KMS-11 (cell line): ENCODE results near the gene URB1.

Experiments
- H2AFZ ChIP-seq: fragments of 200-600 bp; sonication (generic); 2 replicates; pipeline ENCODE4 v1.6.1; 2016; ENCODE audit warnings: antibody characterized with exemption, mixed run types, low read depth
- H3K27ac ChIP-seq: fragments of 200-600 bp; sonication (generic); 2 replicates; pipeline ENCODE4 v1.6.1; 2016; ENCODE audit warnings: mild to moderate bottlenecking, mixed run types
- H3K27me3 ChIP-seq: fragments of 200-600 bp; sonication (generic); 2 replicates; pipeline ENCODE4 v1.6.1; 2017; ENCODE audit warnings: mild to moderate bottlenecking, low read depth, mixed run types, moderate library complexity; ENCODE audit not compliant: insufficient read depth
- H3K36me3 ChIP-seq: fragments of 200-600 bp; sonication (generic); 2 replicates; pipeline ENCODE4 v1.6.1; 2017; ENCODE audit warnings: mild to moderate bottlenecking, mixed run types; ENCODE audit not compliant: insufficient read depth
- H3K4me1 ChIP-seq: fragments of 200-600 bp; sonication (generic); 2 replicates; pipeline ENCODE4 v1.6.1; 2016; ENCODE audit warnings: mild to moderate bottlenecking, low read depth, mixed run types; ENCODE audit not compliant: poor library complexity, severe bottlenecking
- H3K4me2 ChIP-seq: fragments of 200-600 bp; sonication (generic); 2 replicates; pipeline ENCODE4 v1.7.0; 2016; ENCODE audit warnings: mild to moderate bottlenecking, mixed run types
- H3K4me3 ChIP-seq: fragments of 200-600 bp; sonication (generic); IDR thresholded peaks from 2 replicates; pipeline ENCODE4 v1.6.1; 2017; ENCODE audit warnings: low read depth, low read length, mixed read lengths; ENCODE audit not compliant: insufficient read depth
- H3K79me2 ChIP-seq: fragments of 200-600 bp; sonication (generic); 2 replicates; pipeline ENCODE4 v1.6.1; 2016; ENCODE audit warnings: low read depth, mixed run types; ENCODE audit not compliant: insufficient read depth
- H3K9ac ChIP-seq: fragments of 200-600 bp; sonication (generic); 2 replicates; pipeline ENCODE4 v1.6.1; 2016; ENCODE audit warnings: mild to moderate bottlenecking, mixed run types
- H4K20me1 ChIP-seq: fragments of 200-600 bp; sonication (generic); 2 replicates; pipeline ENCODE4 v1.6.1; 2016; ENCODE audit warnings: mild to moderate bottlenecking, mixed run types; ENCODE audit not compliant: insufficient read depth
- CTCF ChIP-seq: fragments of 200-600 bp; sonication (generic); conservative IDR thresholded peaks from 2 replicates; pipeline ENCODE4 v1.6.1; 2017; ENCODE audit warnings: low read depth, mild to moderate bottlenecking, antibody characterized with exemption, low read length, moderate library complexity, mixed read lengths

URB1 gene

GRCh38 chr21:32321480-32321879 lies 71.3 kb downstream of the URB1 start:
- Histone ChIP-seq H3K27ac (no peak overlapping the region), H3K79me2 (no peaks in the 10 kb centered on the region), H2AFZ (no peak overlapping the region), H4K20me1 (no peaks in the 10 kb centered on the region), H3K4me1 (no peaks in the 10 kb centered on the region), H3K27me3 (no peaks in the 10 kb centered on the region), H3K9ac (no peak overlapping the region), H3K4me3 (no peak overlapping the region), H3K4me2 (no peak overlapping the region), H3K36me3 (peaks cover 15% of the 10 kb centered on the region; the same call in 1 of the 2 replicates)
- no peak for TF ChIP-seq CTCF

- H3K36me3 ChIP-seq, result peaks cover 15% of the 10 kb centered on the region; the same call in 1 of the 2 replicates
- H4K20me1 ChIP-seq, result no peaks in the 10 kb centered on the region
- TF ChIP-seq CTCF, result no peak
- H3K79me2 ChIP-seq, result no peaks in the 10 kb centered on the region
- H3K4me2 ChIP-seq, result no peak overlapping the region
- no peaks in the 10 kb centered on the region for H3K4me1 ChIP-seq
- H3K27me3 ChIP-seq, result no peaks in the 10 kb centered on the region
- no peak overlapping the region for H3K9ac ChIP-seq
- no peak overlapping the region for H3K27ac ChIP-seq
- no peak overlapping the region for H3K4me3 ChIP-seq
- H2AFZ ChIP-seq, result no peak overlapping the region
Observed at GRCh38 chr21:32320726-32321125, 72.1 kb downstream of the URB1 start.

GRCh38 chr21:32320059-32320458 lies 72.8 kb downstream of the URB1 start:
- Histone ChIP-seq H4K20me1 (no peaks in the 10 kb centered on the region), H3K36me3 (peaks cover 15% of the 10 kb centered on the region; the same call in 1 of the 2 replicates), H3K27me3 (no peaks in the 10 kb centered on the region), H3K27ac (no peak overlapping the region), H3K4me2 (no peak overlapping the region), H3K79me2 (no peaks in the 10 kb centered on the region), H3K4me3 (no peak overlapping the region), H3K9ac (no peak overlapping the region), H2AFZ (no peak overlapping the region), H3K4me1 (no peaks in the 10 kb centered on the region)
- no peak for TF ChIP-seq CTCF

GRCh38 chr21:32319012-32319411 lies 73.8 kb downstream of the URB1 start:
- no peak overlapping the region for H3K4me3 ChIP-seq
- H3K4me2 ChIP-seq, result no peak overlapping the region
- TF ChIP-seq CTCF, result no peak
- no peaks in the 10 kb centered on the region for H4K20me1 ChIP-seq
- H3K27me3 ChIP-seq, result no peaks in the 10 kb centered on the region
- no peaks in the 10 kb centered on the region for H3K4me1 ChIP-seq
- no peak overlapping the region for H2AFZ ChIP-seq
- H3K27ac ChIP-seq, result no peak overlapping the region
- H3K79me2 ChIP-seq, result no peaks in the 10 kb centered on the region
- no peak overlapping the region for H3K9ac ChIP-seq
- peaks cover 18% of the 10 kb centered on the region; the same call in 1 of the 2 replicates for H3K36me3 ChIP-seq

GRCh38 chr21:32317726-32318125 lies 75.1 kb downstream of the URB1 start:
- Histone ChIP-seq H3K4me3 (no peak overlapping the region), H3K9ac (no peak overlapping the region), H3K36me3 (peaks cover 14% of the 10 kb centered on the region; the same call in 1 of the 2 replicates), H3K4me2 (no peak overlapping the region), H4K20me1 (no peaks in the 10 kb centered on the region), H3K4me1 (no peaks in the 10 kb centered on the region), H3K27me3 (no peaks in the 10 kb centered on the region), H3K27ac (no peak overlapping the region), H3K79me2 (no peaks in the 10 kb centered on the region), H2AFZ (no peak overlapping the region)
- TF ChIP-seq CTCF, result no peak
